HPDE6-E6E7 (cell line): ENCODE measurements around the gene FES.
A peak's percentile ranks its signal among the peaks of the same experiment; 100 is the strongest.

Experiments used
- DNase-seq: peaks from one replicate; pipeline ENCODE4 v3.0.0; 2011; ENCODE audit warnings: missing footprints; ENCODE audit errors: extremely low spot score

Gene FES

DNA sequence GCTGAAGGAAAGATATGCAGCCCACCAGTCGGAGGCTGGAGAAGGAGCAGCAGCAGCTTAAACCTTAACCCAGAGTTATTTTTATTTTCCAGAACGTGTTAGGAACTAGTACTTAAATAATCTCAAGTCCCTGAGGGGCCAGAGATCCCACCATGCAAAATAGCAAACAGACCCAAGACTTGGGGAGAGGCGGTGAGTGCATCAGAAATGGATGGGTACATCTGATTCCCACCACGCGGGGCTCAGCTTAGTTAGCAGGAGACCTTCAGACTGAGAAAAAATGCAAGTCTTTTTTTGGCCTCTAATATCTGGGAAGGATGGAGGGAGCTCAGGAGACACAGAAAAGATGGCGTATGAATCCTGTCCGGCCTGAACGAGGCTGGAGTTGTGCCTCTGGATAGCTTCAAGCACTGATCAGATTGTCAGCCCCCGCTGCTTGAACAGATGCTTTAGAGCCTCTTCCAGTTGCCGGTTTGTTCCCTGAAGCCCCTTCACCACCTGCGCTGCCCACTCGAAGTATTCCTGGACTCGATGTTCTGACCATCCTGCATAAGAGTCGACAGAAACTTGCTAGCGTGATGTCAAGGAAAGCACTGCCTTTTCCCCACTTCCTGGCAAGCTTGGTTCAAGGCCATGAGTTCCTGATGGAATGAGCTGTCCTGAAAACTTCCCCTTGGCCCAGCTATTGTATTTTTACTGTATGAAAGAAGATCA, 46.7 kb downstream of the FES start:
- DNase-seq: no peak

DNA sequence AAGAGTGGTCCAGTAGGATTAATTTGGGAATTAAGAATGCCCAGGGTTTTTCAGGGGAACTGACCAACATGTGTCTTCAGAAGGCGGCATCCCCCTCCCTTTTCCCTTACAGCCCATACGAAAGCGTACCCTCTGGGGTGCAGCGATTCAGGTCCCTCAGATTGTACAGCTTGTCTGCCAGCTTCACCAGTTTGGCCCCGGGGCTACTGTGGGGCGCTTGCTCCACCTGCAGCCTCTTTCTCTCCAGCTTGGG, 47.2 kb downstream of the FES start:
- DNase-seq: no peak

DNA sequence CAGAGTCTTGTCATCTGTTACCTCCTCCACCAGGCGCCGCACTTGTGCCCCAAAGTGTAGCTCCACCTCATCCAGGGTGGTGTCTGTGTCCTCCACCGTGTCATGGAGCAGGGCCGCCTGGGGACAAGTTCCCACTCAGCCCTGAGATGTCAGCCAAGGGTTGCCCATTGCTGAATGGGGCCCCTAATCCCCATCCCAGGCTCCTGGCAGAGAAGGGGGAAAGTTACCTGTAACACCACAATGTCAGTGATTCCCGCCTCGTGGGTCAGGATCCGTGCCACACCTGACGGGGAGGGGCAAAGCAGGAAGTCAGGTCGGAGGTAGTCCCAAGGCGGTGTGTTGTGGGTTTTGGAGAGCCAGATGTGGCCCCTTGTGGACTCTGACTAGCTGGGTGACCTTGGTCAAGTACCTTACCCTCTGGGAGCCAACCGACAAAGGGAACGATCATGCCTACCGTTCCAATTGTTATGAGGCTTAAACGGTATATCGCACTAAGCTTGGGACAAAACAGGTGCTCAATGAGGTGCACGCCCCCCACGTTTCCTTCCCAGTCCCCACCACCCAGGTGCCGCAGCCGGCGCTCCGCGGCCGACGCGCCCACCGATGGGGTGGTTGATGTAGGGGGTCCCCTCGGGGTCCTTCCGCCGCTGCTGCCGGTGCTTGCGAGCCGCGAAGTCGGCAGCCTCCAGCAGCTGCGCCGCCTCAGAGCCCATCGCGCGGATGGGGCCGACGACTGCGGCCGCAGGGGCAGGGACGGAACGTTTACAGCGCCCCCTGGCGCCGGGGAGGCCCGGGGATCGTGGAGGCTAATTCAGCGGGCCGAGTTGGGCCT, 47.7 kb downstream of the FES start, which contains the start of gene HDDC3:
HDDC3 (minus strand) TSS at position 722 of the 832 bp plus-strand sequence; CDS start at position 713, 9 bp downstream.
- DNase-seq: peak; percentile 93

DNA sequence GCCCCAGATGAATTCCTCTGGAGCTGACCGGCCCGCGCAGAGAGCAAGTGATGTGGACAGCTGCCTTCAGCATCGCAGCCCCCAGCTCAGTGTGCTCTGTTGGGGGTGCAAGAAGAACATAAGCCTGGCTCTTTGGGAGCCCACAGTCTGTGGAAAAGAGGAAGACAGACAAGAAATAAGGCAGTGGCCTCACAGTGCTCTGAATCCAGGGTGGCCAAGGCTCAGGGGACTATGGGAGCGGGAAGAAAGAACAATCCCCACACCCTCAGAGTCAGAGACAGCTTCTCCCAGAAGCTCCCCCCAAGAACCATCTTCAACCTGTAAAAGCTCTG, 48.3 kb downstream of the FES start:
- DNase-seq: no peak

DNA sequence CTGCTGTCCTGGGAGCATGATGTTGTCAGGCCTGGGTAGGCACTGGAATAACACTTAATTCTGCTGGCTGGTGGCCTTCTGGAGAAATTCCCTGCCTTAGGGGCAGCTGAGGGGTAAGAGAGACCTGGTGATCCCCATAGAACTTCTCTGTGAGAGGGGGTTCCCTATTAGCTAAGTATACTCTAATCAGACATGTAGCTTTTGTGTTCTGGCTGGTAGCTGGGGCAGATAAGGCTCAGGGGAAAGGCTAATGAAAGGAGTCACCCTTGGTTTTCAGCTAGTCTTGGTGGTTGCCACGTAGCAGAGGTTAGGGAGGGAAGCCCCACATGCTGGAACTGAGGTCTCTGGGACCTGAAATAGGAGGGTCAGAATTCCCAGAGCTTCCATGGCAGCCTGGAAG, 49.0 kb downstream of the FES start:
- no peak for DNase-seq

DNA sequence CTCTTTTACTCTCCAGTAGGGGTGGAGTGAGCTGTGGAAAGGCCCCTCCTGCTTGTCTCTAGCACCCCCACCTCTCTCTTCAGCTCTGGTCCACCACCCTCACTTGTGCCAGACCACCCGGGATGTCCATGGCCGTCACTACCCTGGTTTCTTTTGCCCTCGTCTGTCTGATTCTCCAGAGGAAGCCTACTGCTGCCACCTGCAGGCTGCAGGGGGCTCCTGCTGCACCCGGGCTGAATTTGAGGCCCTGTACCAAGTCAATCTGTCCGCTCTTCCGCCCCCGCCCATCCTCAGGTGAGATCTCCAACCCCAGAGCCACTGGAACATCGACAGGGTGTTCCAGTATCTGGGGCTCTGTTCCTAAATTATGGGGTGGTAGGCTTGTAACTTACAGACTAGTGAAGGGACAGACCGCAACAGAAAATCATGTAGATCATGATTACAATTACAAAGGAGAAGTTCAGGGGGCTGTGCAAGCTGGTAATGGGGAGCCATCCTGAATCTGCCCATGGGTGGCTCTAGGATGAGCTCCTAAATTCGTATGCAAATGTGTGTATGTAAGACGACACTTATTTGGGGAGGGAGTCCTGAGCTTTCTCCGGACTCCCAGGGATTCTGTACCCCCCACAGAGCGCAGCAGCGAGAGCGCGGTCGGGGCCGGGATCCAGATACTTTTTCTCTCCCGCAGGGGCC, 50.1 kb downstream of the FES start:
- DNase-seq: peak; percentile 92

DNA sequence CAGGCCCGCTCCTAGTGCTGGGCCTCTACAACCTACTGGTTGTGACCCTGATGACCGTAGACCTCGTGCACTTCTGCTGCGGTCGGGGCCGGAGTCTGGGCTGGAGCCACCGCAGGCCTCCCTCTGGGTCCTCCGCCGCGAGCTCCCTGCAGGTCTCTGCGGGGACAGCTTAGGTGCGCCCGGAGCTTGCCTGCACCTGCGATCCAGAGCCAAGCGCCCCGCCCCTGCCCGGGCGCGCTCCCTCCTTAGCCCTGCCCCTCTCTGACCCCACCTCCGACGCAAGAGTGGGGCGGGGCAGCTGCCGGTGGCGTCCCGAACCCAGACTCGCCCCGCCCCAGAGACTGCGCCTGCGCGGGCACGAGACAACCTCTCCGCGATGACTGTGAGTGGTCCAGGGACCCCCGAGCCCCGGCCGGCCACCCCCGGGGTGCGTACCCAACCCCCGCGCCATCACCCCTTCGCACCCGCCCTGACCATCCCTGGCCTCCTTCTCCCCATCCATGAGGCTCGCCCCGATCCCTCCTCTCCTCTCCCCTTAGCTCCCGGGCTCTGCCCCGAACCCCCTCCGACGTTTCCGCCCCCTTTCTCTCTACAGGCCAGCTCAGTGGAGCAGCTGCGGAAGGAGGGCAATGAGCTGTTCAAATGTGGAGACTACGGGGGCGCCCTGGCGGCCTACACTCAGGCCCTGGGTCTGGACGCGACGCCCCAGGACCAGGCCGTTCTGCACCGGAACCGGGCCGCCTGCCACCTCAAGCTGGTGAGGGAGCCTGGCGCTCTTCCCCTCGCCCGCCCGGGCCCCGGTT, 50.8 kb downstream of the FES start, which contains the start of gene UNC45A:
UNC45A (plus strand) TSS at position 337 of the 803 bp plus-strand sequence; CDS start at position 377, 40 bp downstream.
- peak; percentile 90 for DNase-seq

DNA sequence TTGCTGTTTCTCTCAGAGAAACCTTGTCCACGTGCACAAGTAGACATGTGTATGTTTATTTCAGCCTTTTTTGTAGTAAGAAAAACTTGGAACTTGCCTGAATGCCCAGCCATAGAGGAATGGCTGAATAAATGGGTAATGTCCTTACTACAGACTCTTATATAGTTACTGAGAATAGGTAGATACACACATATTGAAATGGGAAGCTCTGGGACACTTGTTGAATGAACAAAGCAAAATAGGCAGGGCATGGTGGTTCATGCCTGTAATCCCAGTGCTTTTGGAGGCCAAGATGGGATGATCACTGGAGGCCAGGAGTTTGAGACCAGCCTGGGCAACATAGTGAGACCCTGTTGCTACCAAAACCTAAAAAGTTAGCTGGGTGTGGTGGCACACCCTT, 52.5 kb downstream of the FES start:
- no peak for DNase-seq

DNA sequence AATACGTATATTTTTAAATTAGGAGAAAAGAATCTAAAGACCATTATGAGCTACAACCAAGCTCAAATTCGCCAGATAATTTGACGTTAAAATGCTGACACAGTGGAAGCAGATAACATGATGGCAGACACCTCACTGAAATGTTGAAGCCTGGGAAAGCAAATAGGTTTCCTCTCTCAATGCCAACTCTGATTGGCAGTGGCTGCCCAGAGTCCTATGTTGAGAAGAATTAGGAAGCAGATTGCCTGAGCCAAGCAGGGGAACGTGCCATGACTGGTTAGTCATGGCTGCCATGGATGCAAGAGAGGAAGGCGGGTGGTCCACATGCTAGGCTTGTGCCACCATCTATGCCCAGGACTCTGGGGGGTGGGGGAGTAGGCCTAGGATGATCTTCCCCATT, 54.0 kb downstream of the FES start:
- no peak for DNase-seq

DNA sequence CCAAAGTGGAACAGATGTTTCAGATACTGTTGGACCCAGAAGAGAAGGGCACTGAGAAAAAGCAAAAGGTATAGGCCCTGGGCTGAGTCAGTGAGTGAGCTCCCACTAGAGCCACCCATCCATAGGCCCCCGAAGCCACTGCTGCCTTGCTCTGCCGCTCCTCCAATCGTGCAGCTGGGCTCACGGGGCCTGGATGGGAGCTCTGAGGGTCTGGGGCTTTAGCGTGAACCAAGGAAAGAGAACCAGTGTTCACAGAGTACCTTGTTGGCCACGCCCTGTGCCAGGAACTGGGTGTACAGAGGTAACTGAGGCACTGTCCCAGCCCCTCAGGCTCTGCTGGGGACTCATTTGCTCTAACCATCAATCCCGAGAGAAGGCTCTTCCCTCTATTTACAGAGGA, 55.5 kb downstream of the FES start:
- DNase-seq: no peak

DNA sequence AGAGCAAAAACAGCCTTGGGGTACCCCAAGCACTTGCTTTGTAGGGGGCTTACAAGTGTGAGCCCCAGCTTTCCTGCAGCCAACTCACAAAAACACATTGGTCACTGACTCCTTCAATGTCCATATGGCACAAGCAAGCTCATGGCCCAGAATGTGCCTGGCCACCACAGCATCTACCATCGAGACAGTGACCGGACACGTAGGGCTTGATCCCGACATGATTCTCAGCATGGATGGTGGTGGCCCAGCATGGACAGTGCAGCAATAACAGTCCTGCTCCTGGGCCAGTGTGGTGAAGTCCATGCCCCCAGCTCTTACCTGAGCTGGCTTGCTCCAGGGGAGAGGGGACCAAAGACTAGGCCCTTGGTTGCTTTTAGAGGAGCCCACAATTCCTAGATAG, 56.7 kb downstream of the FES start:
- no peak for DNase-seq

DNA sequence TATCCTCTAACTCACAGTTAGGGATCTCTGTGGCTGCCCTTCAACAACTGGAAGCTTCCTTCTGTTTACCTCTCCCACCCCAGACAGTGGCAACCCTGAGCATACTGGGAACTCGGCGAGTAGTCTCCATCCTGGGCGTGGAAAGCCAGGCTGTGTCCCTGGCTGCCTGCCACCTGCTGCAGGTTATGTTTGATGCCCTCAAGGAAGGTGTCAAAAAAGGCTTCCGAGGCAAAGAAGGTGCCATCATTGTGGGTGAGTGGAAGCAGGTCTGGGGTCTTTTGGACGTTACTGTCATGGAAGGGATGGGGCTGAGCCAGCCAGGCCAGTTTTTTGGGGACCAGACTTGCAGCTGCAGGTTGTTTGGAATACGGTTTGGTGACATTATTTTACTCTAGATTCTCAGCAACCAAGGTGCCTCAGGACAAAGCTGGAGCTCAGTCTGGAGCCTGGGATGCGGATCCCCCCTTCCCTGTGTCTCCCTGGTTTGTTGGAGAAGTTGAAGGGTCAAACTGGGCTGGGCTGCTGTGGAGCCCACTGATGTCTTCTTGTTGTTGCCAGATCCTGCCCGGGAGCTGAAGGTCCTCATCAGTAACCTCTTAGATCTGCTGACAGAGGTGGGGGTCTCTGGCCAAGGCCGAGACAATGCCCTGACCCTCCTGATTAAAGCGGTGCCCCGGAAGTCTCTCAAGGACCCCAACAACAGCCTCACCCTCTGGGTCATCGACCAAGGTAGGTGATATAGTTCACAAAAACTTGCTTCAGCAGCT, 58.2 kb downstream of the FES start:
- DNase-seq: no peak

DNA sequence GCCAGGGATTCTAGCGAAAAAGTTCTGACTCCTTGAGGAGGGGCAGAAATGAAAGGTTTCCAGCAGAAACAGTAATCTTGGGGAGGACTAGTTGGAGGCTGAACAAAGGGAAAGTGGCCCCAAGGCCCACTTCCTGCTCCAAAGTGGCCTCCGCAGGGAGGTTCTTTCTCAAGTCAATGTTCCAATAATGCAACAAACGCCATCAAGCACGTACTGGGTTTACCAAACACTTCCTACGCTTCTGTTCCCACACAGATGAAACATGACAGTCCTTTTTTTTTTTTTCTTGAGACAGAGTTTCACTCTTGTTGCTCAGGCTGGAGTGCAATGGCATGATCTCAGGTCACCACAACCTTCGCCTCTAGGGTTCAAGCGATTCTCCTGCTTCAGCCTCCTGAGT, 60.8 kb downstream of the FES start:
- no peak for DNase-seq
